SU-DHL-6 (cell line): ENCODE results near the gene LRRTM3.

Source experiments
- EZH2phosphoT487 ChIP-seq: fragments of 200-600 bp; sonication (generic), shearing (Covaris generic); conservative IDR thresholded peaks from 2 replicates; pipeline ENCODE4 v1.6.1; 2018; ENCODE audit warnings: mild to moderate bottlenecking, antibody characterized with exemption, low read length, moderate library complexity, mixed read lengths
- TF ChIP-seq, protein P1 (sequence below): fragments of 200-600 bp; sonication (generic); IDR thresholded peaks from one replicate; pipeline ENCODE4 v1.5.1; 2017; ENCODE audit warnings: antibody characterized with exemption, mild to moderate bottlenecking, low read length, moderate library complexity; ENCODE audit not compliant: insufficient read depth, poor library complexity, severe bottlenecking

DNA sequence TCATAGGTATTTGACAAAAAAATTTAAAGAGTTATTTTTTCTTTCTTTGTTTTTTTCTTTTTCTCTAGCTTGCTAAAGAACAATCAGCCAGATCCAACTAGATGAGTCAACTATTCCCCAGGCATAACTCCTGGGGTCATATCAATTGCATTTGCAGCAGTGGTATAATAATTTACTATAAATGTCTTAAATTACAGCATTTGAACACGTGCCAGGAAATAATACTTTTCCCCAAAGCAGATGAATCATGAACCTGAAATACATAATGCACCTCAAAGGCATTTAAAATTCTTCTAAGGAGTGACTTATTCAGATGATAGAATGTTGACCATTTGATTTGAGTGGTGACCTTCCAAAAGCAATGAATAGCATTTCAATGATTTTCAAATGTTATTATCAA, 190.1 kb downstream of the LRRTM3 start:
- TF ChIP-seq, protein P1, sequence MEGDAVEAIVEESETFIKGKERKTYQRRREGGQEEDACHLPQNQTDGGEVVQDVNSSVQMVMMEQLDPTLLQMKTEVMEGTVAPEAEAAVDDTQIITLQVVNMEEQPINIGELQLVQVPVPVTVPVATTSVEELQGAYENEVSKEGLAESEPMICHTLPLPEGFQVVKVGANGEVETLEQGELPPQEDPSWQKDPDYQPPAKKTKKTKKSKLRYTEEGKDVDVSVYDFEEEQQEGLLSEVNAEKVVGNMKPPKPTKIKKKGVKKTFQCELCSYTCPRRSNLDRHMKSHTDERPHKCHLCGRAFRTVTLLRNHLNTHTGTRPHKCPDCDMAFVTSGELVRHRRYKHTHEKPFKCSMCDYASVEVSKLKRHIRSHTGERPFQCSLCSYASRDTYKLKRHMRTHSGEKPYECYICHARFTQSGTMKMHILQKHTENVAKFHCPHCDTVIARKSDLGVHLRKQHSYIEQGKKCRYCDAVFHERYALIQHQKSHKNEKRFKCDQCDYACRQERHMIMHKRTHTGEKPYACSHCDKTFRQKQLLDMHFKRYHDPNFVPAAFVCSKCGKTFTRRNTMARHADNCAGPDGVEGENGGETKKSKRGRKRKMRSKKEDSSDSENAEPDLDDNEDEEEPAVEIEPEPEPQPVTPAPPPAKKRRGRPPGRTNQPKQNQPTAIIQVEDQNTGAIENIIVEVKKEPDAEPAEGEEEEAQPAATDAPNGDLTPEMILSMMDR: no peak
- no peak for TF ChIP-seq EZH2phosphoT487
